Retinal pigment epithelial cell (primary cell): ENCODE measurements around the gene OR10G7.

ENCODE experiments used
- DNase-seq: peaks from one replicate; pipeline ENCODE4 v3.0.0-alpha.2; 2010; ENCODE audit warnings: low read depth
- H3K4me3 ChIP-seq: 2 replicates; pipeline ENCODE4 v1.5.1; 2011; ENCODE audit warnings: mild to moderate bottlenecking, low read length, control low read depth, moderate library complexity
- CTCF ChIP-seq: conservative IDR thresholded peaks from 2 replicates; pipeline ENCODE4 v1.5.1; 2011; ENCODE audit warnings: low read depth, low read length, control low read depth, inconsistent platforms

Gene OR10G7

GRCh38 chr11:124041254-124041653 lies at the start of gene OR10G7:
Gene OR10G7, minus strand, starts transcription at chr11:124041325. Its CDS starts 2,324 bp downstream, at chr11:124039001.
- no peak for DNase-seq
- H3K4me3 ChIP-seq: no peak within 1 kb of the TSS
- no peak for TF ChIP-seq CTCF

GRCh38 chr11:124085997-124086846 lies 45.1 kb upstream of the OR10G7 start:
- TF ChIP-seq CTCF: no peak
- no peak overlapping the region for H3K4me3 ChIP-seq
- DNase-seq: no peak

- no peak for TF ChIP-seq CTCF
- DNase-seq: no peak
These were observed 44.5 kb upstream of the OR10G7 start for GRCh38 chr11:124085583-124085982.

GRCh38 chr11:124082371-124082770 lies 41.2 kb upstream of the OR10G7 start:
- no peak overlapping the region for H3K4me3 ChIP-seq
- no peak for DNase-seq
- TF ChIP-seq CTCF: no peak

More at GRCh38 chr11:124085583-124085982, 44.5 kb upstream of the OR10G7 start:
- H3K4me3 ChIP-seq: no peak overlapping the region

GRCh38 chr11:124081483-124081882 lies 40.4 kb upstream of the OR10G7 start:
- H3K4me3 ChIP-seq: no peak overlapping the region
- no peak for TF ChIP-seq CTCF
- DNase-seq: no peak

GRCh38 chr11:124080327-124081001 lies 39.3 kb upstream of the OR10G7 start:
- DNase-seq: no peak
- no peak overlapping the region for H3K4me3 ChIP-seq
- no peak for TF ChIP-seq CTCF
